ENCODE results near the gene MSANTD4.

GRCh38 chr11:106001304-106002012 is 20.6 kb downstream of the MSANTD4 start:
- TF ChIP-seq, protein P1, sequence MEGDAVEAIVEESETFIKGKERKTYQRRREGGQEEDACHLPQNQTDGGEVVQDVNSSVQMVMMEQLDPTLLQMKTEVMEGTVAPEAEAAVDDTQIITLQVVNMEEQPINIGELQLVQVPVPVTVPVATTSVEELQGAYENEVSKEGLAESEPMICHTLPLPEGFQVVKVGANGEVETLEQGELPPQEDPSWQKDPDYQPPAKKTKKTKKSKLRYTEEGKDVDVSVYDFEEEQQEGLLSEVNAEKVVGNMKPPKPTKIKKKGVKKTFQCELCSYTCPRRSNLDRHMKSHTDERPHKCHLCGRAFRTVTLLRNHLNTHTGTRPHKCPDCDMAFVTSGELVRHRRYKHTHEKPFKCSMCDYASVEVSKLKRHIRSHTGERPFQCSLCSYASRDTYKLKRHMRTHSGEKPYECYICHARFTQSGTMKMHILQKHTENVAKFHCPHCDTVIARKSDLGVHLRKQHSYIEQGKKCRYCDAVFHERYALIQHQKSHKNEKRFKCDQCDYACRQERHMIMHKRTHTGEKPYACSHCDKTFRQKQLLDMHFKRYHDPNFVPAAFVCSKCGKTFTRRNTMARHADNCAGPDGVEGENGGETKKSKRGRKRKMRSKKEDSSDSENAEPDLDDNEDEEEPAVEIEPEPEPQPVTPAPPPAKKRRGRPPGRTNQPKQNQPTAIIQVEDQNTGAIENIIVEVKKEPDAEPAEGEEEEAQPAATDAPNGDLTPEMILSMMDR (optimal IDR thresholded peaks at IDR 0.05 in 1 of 3, IDR thresholded peaks at IDR 0.05 in 1 of 3, conservative IDR thresholded peaks at IDR 0.05 in 1 of 3; ENCODE audit: extremely low read depth in 1 of 3, insufficient read depth in 2 of 3, low read length in 3 of 3): no peak
- TF ChIP-seq EZH2 (IDR thresholded peaks at IDR 0.05; ENCODE audit: low read length): no peak
